A549 treated with Hydrocortisone at 1 μM for 4 hours (cell line): ENCODE data around the gene A2M. TPM values are rescaled to one million over a fixed set of nuclear protein-coding genes. Genes with fewer than 3 reads are reported as not detected.

Experiments
- total RNA-seq: library from RNA; stranded (reverse); fragments of 200-300 nt; extraction: Qiagen RNA extraction; gene quantifications from 5 replicates; pipeline ENCODE4 v1.2.3, GENCODE V29; 2022

The A2M gene
- total RNA-seq, result 0.13 to 0.29 TPM (median 0.14 TPM) in 4 of 5 replicates, not detected in the other

GRCh38 chr12:9115731-9116559 lies at the start of gene A2M:
TSS of gene A2M (minus strand) at chr12:9115919. CDS start at chr12:9115849, 70 bp downstream.

Other genes starting within 250 kb of the A2M start
- 7.2 to 10.4 TPM (median 9.9 TPM) in 5 replicates for gene PHC1, start 201.4 kb downstream of the A2M start, total RNA-seq
- 140 to 171 TPM (median 145 TPM) in 5 replicates for gene M6PR, start 166.3 kb downstream of the A2M start, total RNA-seq
- 1.1 to 2.5 TPM (median 1.2 TPM) in 5 replicates for gene KLRG1, start 126.4 kb downstream of the A2M start, total RNA-seq
- gene PZP, start 92.5 kb upstream of the A2M start, total RNA-seq, result not detected in 5 replicates